Measurements from ENCODE around the gene CT47C1. TPM values are rescaled to one million over a fixed set of nuclear protein-coding genes. Genes with fewer than 3 reads are reported as not detected.

Gene CT47C1
- total and polyA plus RNA-seq, 3 donors (not counting 1 experiment from before 2014, with no cell fraction given), result not detected

Other genes starting within 250 kb of the CT47C1 start
- gene ZCCHC12, start 249.2 kb upstream of the CT47C1 start, total RNA-seq, result not detected
- gene ZCCHC12, start 249.2 kb upstream of the CT47C1 start, polyA plus RNA-seq, result not detected
- gene LONRF3, start 98.4 kb upstream of the CT47C1 start, total RNA-seq, result 1 to 10 TPM in 1 of 2 donors, not detected in 1; 3.2 TPM
- gene LONRF3, start 98.4 kb upstream of the CT47C1 start, polyA plus RNA-seq, result 0.12 TPM
- gene KIAA1210, start 54.8 kb downstream of the CT47C1 start, total RNA-seq, result under 1 TPM in 1 of 2 donors, not detected in 1; under 0.01 TPM
- gene KIAA1210, start 54.8 kb downstream of the CT47C1 start, polyA plus RNA-seq, result not detected
- gene PGRMC1, start 163.3 kb downstream of the CT47C1 start, total RNA-seq, result 10 to 100 TPM; 57.9 to 73.5 TPM
- gene PGRMC1, start 163.3 kb downstream of the CT47C1 start, polyA plus RNA-seq, result 62.6 TPM

Data from mammary epithelial cell (primary cell).